NT2/D1 (cell line): Measurements from ENCODE around the gene TSC2.

Experiments
- DNase-seq: peaks from one replicate; pipeline ENCODE4 v3.0.0-alpha.2; 2011; ENCODE audit warnings: low read depth, low spot score
- H3K27me3 ChIP-seq: 2 replicates; pipeline ENCODE4 v1.6.0; 2011; ENCODE audit warnings: mild to moderate bottlenecking; ENCODE audit not compliant: insufficient read length, insufficient read depth
- H3K36me3 ChIP-seq: 2 replicates; pipeline ENCODE4 v1.6.1; 2011; ENCODE audit warnings: mild to moderate bottlenecking, low read length, mixed read lengths; ENCODE audit not compliant: insufficient read depth, insufficient read length
- H3K4me1 ChIP-seq: 2 replicates; pipeline ENCODE4 v1.5.1; 2011; ENCODE audit not compliant: insufficient read depth, insufficient read length
- H3K4me3 ChIP-seq: 2 replicates; pipeline ENCODE4 v1.5.1; 2011; ENCODE audit warnings: low read depth; ENCODE audit not compliant: insufficient read length
- H3K9ac ChIP-seq: 2 replicates; pipeline ENCODE4 v1.6.0; 2011; ENCODE audit warnings: low read depth; ENCODE audit not compliant: insufficient read length
- H3K9me3 ChIP-seq: 2 replicates; pipeline ENCODE4 v1.5.1; 2011; ENCODE audit warnings: mild to moderate bottlenecking, low read length; ENCODE audit not compliant: insufficient read depth
- SUZ12 ChIP-seq: IDR thresholded peaks from 2 replicates; pipeline ENCODE4 v1.6.1; 2011; ENCODE audit not compliant: insufficient read length, insufficient read depth; ENCODE audit errors: extremely low read depth
- YY1 ChIP-seq: IDR thresholded peaks from 2 replicates; pipeline ENCODE4 v1.6.1; 2011; ENCODE audit not compliant: insufficient read length, insufficient read depth
- ZNF274 ChIP-seq: IDR thresholded peaks from 2 replicates; pipeline ENCODE4 v1.6.1; 2011; ENCODE audit warnings: mild to moderate bottlenecking, low read depth, low read length

Gene TSC2

DNA sequence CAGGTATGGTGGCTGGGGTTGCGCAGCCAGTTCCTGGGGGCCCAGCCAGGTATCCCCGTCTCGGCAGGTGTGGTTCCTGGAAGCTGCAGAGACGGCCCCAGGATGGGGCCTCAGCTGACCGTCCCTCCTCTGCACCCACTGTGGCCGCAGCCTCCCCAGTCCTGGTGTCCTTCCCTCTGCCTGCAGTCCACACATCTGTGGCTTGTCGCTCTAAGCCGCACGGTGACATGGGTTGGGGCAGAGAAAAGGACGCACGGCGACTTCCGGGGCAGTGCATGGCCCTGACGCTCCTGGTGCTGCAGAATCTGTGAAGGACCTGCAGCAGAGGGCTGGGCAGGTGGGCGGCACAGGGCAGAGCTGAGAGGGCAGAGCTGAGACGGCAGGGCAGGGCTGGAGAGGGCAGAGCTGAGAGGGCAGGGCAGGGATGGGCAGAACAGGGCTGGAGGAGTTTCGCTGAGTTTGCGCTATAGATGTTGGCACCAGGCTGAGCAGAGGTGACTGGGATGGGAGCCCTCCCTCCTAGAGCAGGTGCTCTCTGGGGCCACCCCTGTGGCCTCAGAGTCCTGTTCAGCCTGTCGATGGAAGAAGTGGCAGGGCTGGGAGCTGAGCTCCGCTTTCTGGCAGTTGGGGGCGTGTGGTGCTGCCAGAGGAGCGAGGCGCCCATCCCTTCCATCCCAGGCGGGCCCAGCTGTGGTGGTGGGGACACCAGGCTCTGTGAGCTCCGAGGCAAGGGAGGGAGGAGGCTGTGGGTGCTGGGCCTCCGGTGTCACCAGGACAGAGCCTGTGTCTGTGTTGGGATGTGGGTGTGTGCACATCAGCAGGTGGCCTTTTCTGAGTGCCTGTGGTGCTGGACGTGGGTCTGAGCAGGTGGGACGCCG, 23.0 kb downstream of the TSC2 start:
- H3K9me3 ChIP-seq: no peaks in the 10 kb centered on the region
- H3K9ac ChIP-seq: no peak overlapping the region
- H3K36me3 ChIP-seq: peaks cover 85% of the 10 kb centered on the region
- no peak overlapping the region for H3K4me3 ChIP-seq
- no peak for DNase-seq
- H3K4me1 ChIP-seq: no peaks in the 10 kb centered on the region
- no peaks in the 10 kb centered on the region for H3K27me3 ChIP-seq
- TF ChIP-seq SUZ12 (no peak), ZNF274 (no peak), YY1 (no peak)

DNA sequence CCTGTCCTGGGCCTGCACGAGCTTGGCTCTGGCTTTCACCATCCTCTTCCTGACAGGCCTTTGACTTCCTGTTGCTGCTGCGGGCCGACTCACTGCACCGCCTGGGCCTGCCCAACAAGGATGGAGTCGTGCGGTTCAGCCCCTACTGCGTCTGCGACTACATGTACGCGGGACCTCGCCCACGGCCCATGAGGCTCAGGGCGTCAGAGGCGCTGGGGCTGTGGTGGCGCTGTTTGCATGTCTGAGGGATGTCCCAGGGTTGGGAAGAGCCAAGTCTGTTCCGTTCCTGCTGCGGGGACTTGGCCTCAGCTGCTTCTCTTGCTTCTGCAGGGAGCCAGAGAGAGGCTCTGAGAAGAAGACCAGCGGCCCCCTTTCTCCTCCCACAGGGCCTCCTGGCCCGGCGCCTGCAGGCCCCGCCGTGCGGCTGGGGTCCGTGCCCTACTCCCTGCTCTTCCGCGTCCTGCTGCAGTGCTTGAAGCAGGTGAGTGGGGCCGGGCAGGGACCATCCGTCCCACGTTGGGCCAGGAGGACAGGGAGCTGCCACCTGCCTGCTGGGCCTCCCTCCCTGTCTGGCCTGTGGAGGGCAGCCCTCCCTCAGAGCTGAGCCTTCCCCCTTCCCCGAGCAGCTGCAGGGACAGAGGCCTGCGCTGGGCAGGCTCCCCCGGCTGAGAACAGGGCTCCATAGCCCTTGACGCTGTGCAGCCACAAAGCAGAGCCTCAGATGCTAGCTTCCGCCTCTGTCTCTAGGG, 23.8 kb downstream of the TSC2 start:
- H3K4me3 ChIP-seq: no peak overlapping the region
- TF ChIP-seq YY1 (no peak), SUZ12 (no peak), ZNF274 (no peak)
- DNase-seq: no peak
- no peak overlapping the region for H3K9ac ChIP-seq
- H3K4me1 ChIP-seq: no peaks in the 10 kb centered on the region
- H3K27me3 ChIP-seq: no peaks in the 10 kb centered on the region
- H3K9me3 ChIP-seq: no peaks in the 10 kb centered on the region
- peaks cover 86% of the 10 kb centered on the region for H3K36me3 ChIP-seq

DNA sequence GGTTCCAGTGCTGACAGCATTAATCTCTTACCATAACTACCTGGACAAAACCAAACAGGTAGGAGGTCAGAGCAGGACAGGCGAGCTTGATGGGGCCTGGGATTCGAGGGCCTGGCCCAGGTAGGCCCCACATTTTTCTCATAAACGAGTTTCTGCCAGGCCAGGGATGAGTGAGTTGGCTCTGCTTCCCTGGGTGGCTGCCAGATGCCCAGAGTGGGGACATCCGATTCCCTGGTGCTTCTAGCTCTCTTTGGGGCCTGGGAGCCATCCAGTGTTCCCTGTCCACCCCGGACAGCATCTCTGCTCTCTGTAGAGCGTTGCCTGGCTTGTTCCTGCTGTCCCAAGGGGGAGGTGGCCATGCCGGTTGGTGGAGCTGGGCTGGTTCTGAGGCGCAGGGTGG, 25.1 kb downstream of the TSC2 start:
- Histone ChIP-seq H3K9ac (no peak overlapping the region), H3K4me3 (no peak overlapping the region), H3K27me3 (no peaks in the 10 kb centered on the region), H3K4me1 (no peaks in the 10 kb centered on the region), H3K9me3 (no peaks in the 10 kb centered on the region), H3K36me3 (peaks cover 87% of the 10 kb centered on the region)
- TF ChIP-seq ZNF274: no peak
- no peak for TF ChIP-seq SUZ12
- no peak for TF ChIP-seq YY1
- no peak for DNase-seq

DNA sequence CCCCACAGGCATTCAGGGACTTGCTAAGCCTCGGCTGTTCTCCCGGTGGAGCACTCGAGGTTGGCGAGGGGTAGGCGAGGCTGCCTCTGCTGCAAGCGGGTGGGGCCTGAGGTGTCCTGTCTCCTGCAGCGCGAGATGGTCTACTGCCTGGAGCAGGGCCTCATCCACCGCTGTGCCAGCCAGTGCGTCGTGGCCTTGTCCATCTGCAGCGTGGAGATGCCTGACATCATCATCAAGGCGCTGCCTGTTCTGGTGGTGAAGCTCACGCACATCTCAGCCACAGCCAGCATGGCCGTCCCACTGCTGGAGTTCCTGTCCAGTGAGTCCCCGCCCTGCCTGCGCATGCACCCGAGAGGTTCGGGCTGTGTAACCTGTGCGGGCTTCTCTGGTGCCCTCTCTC, 26.3 kb downstream of the TSC2 start:
- no peaks in the 10 kb centered on the region for H3K27me3 ChIP-seq
- peaks cover 89% of the 10 kb centered on the region for H3K36me3 ChIP-seq
- H3K4me1 ChIP-seq: peaks cover 2% of the 10 kb centered on the region
- no peak overlapping the region for H3K9ac ChIP-seq
- DNase-seq: no peak
- TF ChIP-seq YY1: no peak
- TF ChIP-seq SUZ12: no peak
- TF ChIP-seq ZNF274: no peak
- H3K9me3 ChIP-seq: no peaks in the 10 kb centered on the region
- no peak overlapping the region for H3K4me3 ChIP-seq

DNA sequence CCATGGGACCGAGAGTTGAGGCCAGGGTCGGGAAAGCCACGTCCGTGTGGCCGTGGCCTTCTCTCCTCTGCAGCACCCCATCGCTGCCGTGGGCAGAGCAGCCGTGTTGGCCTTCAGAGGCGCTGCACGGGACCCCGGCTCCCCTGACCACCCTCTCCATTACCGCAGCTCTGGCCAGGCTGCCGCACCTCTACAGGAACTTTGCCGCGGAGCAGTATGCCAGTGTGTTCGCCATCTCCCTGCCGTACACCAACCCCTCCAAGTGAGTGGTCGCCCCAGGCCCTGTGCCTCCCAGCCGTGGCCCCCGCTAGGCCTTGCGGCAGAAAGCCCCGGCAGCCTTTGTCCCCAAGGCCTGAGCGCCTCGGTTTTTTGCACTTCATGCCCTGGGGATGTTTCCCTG, 27.8 kb downstream of the TSC2 start:
- Histone ChIP-seq H3K36me3 (peaks cover 92% of the 10 kb centered on the region), H3K4me1 (peaks cover 2% of the 10 kb centered on the region), H3K4me3 (no peak overlapping the region), H3K9ac (no peak overlapping the region), H3K27me3 (no peaks in the 10 kb centered on the region), H3K9me3 (no peaks in the 10 kb centered on the region)
- TF ChIP-seq SUZ12 (no peak), YY1 (no peak), ZNF274 (no peak)
- no peak for DNase-seq

DNA sequence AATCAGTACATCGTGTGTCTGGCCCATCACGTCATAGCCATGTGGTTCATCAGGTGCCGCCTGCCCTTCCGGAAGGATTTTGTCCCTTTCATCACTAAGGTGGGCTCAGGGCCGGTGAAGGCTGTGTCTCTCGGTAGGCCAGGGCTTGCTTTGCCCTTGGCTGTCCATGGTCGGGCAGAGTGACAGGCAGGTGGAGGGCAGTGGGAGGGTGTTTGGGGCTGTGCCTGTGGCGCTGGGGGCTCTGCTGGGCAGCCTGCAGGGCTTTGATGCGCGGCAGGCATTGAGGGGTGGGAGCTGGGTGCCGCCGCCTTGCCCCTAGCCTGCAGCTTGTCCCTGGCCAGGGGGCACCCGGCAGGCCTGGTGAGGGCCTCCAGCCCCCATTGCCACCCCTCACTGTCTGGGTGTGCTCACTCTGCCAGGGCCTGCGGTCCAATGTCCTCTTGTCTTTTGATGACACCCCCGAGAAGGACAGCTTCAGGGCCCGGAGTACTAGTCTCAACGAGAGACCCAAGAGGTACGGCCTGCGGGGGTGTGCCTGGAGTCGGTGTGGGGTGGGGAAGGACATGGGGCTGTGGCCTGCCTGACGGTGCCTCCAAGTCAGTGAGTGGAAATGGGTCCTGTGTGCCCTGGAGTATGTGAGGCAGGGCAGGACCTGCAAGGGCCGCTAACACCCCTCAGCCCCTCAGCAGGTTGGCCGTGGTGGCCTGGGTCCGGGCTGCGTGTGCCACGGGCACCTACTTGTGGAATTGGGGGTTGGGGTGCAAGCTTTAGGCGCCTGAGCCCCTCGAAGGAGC, 28.5 kb downstream of the TSC2 start:
- Histone ChIP-seq H3K9ac (no peak overlapping the region), H3K27me3 (no peaks in the 10 kb centered on the region), H3K36me3 (peaks cover 92% of the 10 kb centered on the region), H3K9me3 (no peaks in the 10 kb centered on the region), H3K4me1 (peaks cover 2% of the 10 kb centered on the region), H3K4me3 (no peak overlapping the region)
- DNase-seq: no peak
- TF ChIP-seq YY1 (no peak), SUZ12 (no peak), ZNF274 (no peak)

DNA sequence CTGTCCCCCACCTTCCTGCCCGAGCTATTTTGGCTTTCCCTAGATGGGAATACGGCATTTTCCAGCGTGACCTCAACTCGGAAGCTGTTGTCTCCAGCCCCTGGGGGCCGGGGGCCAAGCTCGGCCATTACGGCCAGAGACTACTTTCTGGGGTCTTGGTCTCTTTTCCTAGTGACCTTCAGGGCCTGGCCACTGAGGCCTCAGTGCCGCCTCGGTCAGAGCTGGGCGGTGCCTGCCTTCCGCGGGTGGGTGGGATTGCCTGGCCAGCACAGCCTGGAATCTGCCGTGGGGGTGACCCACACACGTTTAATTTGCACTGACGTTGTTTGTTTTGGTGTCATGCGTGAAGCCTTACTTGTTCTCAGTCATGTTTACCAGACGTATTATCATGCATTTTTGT, 29.2 kb downstream of the TSC2 start:
- Histone ChIP-seq H3K4me3 (no peak overlapping the region), H3K36me3 (peaks cover 92% of the 10 kb centered on the region), H3K9ac (no peak overlapping the region), H3K4me1 (peaks cover 4% of the 10 kb centered on the region), H3K27me3 (no peaks in the 10 kb centered on the region), H3K9me3 (no peaks in the 10 kb centered on the region)
- DNase-seq: no peak
- TF ChIP-seq SUZ12 (no peak), YY1 (no peak), ZNF274 (no peak)
